Activated CD4-positive, alpha-beta T cell treated with anti-CD3 and anti-CD28 coated beads for 36 hours (primary cell): ENCODE results near the gene VKORC1. TPM values are rescaled to one million over a fixed set of nuclear protein-coding genes. Genes with fewer than 3 reads are reported as not detected.

Experiments
- ATAC-seq: fragments of 200-7000 bp; cut with Tn5 transposase; one replicate; pipeline ENCODE4 v1.10.0; 2021; ENCODE audit warnings: mild to moderate bottlenecking, moderate library complexity
- CTCF ChIA-PET: fragments of 350-600 bp; sonication (Branson Sonifier 250); formaldehyde crosslinking; loops from one replicate; lab custom pipeline; 2021; ENCODE audit warnings: antibody characterized with exemption; lab: Charles Lee
- POLR2A ChIA-PET: fragments of 350-600 bp; sonication (Branson Sonifier 250); formaldehyde crosslinking; loops from one replicate; lab custom pipeline; 2021; ENCODE audit warnings: antibody characterized with exemption, inconsistent platforms; lab: Charles Lee
- DNase-seq: peaks from one replicate; pipeline ENCODE4 v3.0.0-alpha.2; 2020
- H3K27ac Mint-ChIP-seq: one replicate; pipeline ENCODE4 v1.8.0; 2021; ENCODE audit warnings: mixed read lengths
- H3K27me3 Mint-ChIP-seq: one replicate; pipeline ENCODE4 v1.8.0; 2021; ENCODE audit warnings: mixed read lengths
- H3K36me3 Mint-ChIP-seq: one replicate; pipeline ENCODE4 v1.8.0; 2021; ENCODE audit warnings: low read depth, mixed read lengths
- H3K4me1 Mint-ChIP-seq: one replicate; pipeline ENCODE4 v1.8.0; 2021; ENCODE audit warnings: mixed read lengths
- H3K4me3 Mint-ChIP-seq: one replicate; pipeline ENCODE4 v1.8.0; 2021; ENCODE audit warnings: mild to moderate bottlenecking, moderate library complexity, mixed read lengths
- H3K9me3 Mint-ChIP-seq: one replicate; pipeline ENCODE4 v1.8.0; 2021; ENCODE audit warnings: low read depth, mixed read lengths
- intact Hi-C, 2 experiments: fragments of 100-400 bp; cut with DNase I in 1 of 2; cut with micrococcal nuclease in 1 of 2; formaldehyde crosslinking; loops; one replicate each; pipeline versions ENCODE4 v1.14.2 to v1.15.1; 2022 to 2024; cut with DNase I, micrococcal nuclease
- total RNA-seq, 2 experiments: library from RNA; stranded (reverse); gene quantifications; one replicate each; pipeline ENCODE4 v1.2.3, GENCODE V29; 2021

VKORC1 gene
- total RNA-seq, 2 experiments from 2014 or later, result 59.6 to 64.2 TPM

GRCh38 chr16:31074814-31075183 is 19.8 kb downstream of the VKORC1 start:
- ChIA-PET CTCF (interaction anchor here (0.9 to 2.3 kb wide), 7 partner anchors 20 to 794 kb away, joined by 3 to 15 read pairs (median 7); partner anchors contain the start of genes KAT8, STX4 and VKORC1), POLR2A (interaction anchor here (0.6 to 1.8 kb wide), 11 partner anchors 11 to 144 kb away, joined by 3 to 23 read pairs (median 4); partner anchors contain the start of genes FUS, KAT8 and STX4)
- no peaks in the 10 kb centered on the region for H3K27me3 Mint-ChIP-seq
- intact Hi-C loops, result loop anchor here (1.0 to 5.0 kb wide), 19 partner anchors 20 to 627 kb away; partner anchors contain the start of genes ARMC5 (in 2 of the 2), KAT8 (in 2 of the 2), SETD1A (in 2 of the 2) and VKORC1 (in 2 of the 2)
- peak overlapping the region; percentile 98 for H3K27ac Mint-ChIP-seq
- H3K4me3 Mint-ChIP-seq, result peak overlapping the region; percentile 97
- ATAC-seq (no peak), DNase-seq (no peak)
- no peaks in the 10 kb centered on the region for H3K9me3 Mint-ChIP-seq
- H3K36me3 Mint-ChIP-seq, result peaks cover 38% of the 10 kb centered on the region
- H3K4me1 Mint-ChIP-seq, result peaks cover 28% of the 10 kb centered on the region

GRCh38 chr16:31073970-31074813 is 20.4 kb downstream of the VKORC1 start, which contains the start of the genes ZNF646 and ZNF668:
Gene ZNF646 (plus strand): TSS chr16:31074422. CDS start chr16:31076325, 1,903 bp downstream.
Gene ZNF668 (minus strand): TSS chr16:31074240. CDS start chr16:31064459, 9,781 bp downstream.
- DNase-seq (peak; percentile 99), ATAC-seq (peak; percentile 83)
- H3K27me3 Mint-ChIP-seq, result no peaks in the 10 kb centered on the region
- ChIA-PET CTCF (interaction anchor here (0.6 to 2.3 kb wide), 13 partner anchors 11 to 795 kb away, joined by 3 to 15 read pairs (median 3); partner anchors contain the start of genes KAT8, STX4 and VKORC1), POLR2A (interaction anchor here (0.6 to 1.8 kb wide), 14 partner anchors 11 to 326 kb away, joined by 3 to 23 read pairs (median 4); partner anchors contain the start of genes FUS, KAT8, PHKG2 and STX4)
- intact Hi-C loops, result loop anchor here (1.0 to 5.0 kb wide), 26 partner anchors 20 to 801 kb away; partner anchors contain the start of genes ARMC5 (in 2 of the 2), FUS (in 2 of the 2), KAT8 (in 2 of the 2) and SETD1A (in 2 of the 2)
- H3K36me3 Mint-ChIP-seq, result peaks cover 37% of the 10 kb centered on the region
- H3K4me3 Mint-ChIP-seq, result peak within 1 kb of the TSS; percentile 97
- no peaks in the 10 kb centered on the region for H3K9me3 Mint-ChIP-seq
- peaks cover 30% of the 10 kb centered on the region for H3K4me1 Mint-ChIP-seq
- peak within 1 kb of the TSS; percentile 98 for H3K27ac Mint-ChIP-seq

GRCh38 chr16:31073142-31073969 is 21.2 kb downstream of the VKORC1 start:
- ChIA-PET POLR2A (interaction anchor here (0.6 to 1.8 kb wide), 15 partner anchors 12 to 326 kb away, joined by 3 to 23 read pairs (median 4); partner anchors contain the start of genes FUS, KAT8, PHKG2 and STX4), CTCF (interaction anchor here (0.6 to 2.3 kb wide), 12 partner anchors 10 to 796 kb away, joined by 3 to 15 read pairs (median 3); partner anchors contain the start of genes KAT8, STX4 and VKORC1)
- ATAC-seq (peak; percentile 53), DNase-seq (peak; percentile 95)
- H3K27ac Mint-ChIP-seq, result peak overlapping the region; percentile 98
- H3K4me3 Mint-ChIP-seq, result peak overlapping the region; percentile 97
- H3K4me1 Mint-ChIP-seq, result peaks cover 34% of the 10 kb centered on the region
- H3K36me3 Mint-ChIP-seq, result peaks cover 29% of the 10 kb centered on the region
- intact Hi-C loops, result loop anchor here (1.0 to 5.0 kb wide), 9 partner anchors 77 to 801 kb away; partner anchors contain the start of genes FBRS (in 1 of the 2), FUS (in 1 of the 2), PHKG2 (in 1 of the 2) and RUSF1 (in 1 of the 2)
- H3K9me3 Mint-ChIP-seq, result no peaks in the 10 kb centered on the region
- no peaks in the 10 kb centered on the region for H3K27me3 Mint-ChIP-seq

- Mint-ChIP-seq H3K9me3 (no peaks in the 10 kb centered on the region), H3K27me3 (no peaks in the 10 kb centered on the region), H3K4me1 (peaks cover 34% of the 10 kb centered on the region), H3K4me3 (peak overlapping the region; percentile 97), H3K27ac (peak overlapping the region; percentile 90), H3K36me3 (peaks cover 22% of the 10 kb centered on the region)
- ChIA-PET POLR2A (interaction anchor here (0.7 to 1.3 kb wide), 3 partner anchors 44 to 325 kb away, joined by 3 to 11 read pairs (median 4); partner anchors contain the start of gene PHKG2), CTCF (interaction anchor here (1.9 to 2.3 kb wide), 2 partner anchors 22 to 69 kb away, joined by 7 to 15 read pairs; partner anchors contain the start of gene VKORC1)
- peak; percentile 1 for ATAC-seq
- intact Hi-C loops, result loop anchor here (1.0 to 5.0 kb wide), 9 partner anchors 76 to 802 kb away; partner anchors contain the start of genes FBRS (in 1 of the 2), FUS (in 1 of the 2), PHKG2 (in 1 of the 2) and RUSF1 (in 1 of the 2)
- peak; percentile 62 for DNase-seq
Observed at GRCh38 chr16:31072540-31073141, 22.0 kb downstream of the VKORC1 start.

- H3K9me3 Mint-ChIP-seq, result no peaks in the 10 kb centered on the region
- ChIA-PET POLR2A (interaction anchor here (0.6 to 1.7 kb wide), 4 partner anchors 41 to 71 kb away, joined by 3 to 4 read pairs (median 3); partner anchors contain the start of gene KAT8), CTCF (interaction anchor here (0.7 kb wide), 1 partner anchor 14 kb away, joined by 3 read pairs; no protein-coding TSS in a partner anchor)
- intact Hi-C loops, result loop anchor here (2.0 to 5.0 kb wide), 3 partner anchors 75 to 803 kb away; partner anchors contain the start of gene PHKG2 (in 1 of the 2)
- peak overlapping the region; percentile 90 for H3K27ac Mint-ChIP-seq
- peaks cover 16% of the 10 kb centered on the region for H3K36me3 Mint-ChIP-seq
- H3K4me3 Mint-ChIP-seq, result peak overlapping the region; percentile 97
- peaks cover 34% of the 10 kb centered on the region for H3K4me1 Mint-ChIP-seq
- no peak for DNase-seq
- no peaks in the 10 kb centered on the region for H3K27me3 Mint-ChIP-seq
- no peak for ATAC-seq
Observed at GRCh38 chr16:31071861-31072260, 22.7 kb downstream of the VKORC1 start.

GRCh38 chr16:31067342-31067741 is 27.3 kb downstream of the VKORC1 start:
- Mint-ChIP-seq H3K36me3 (peaks cover 15% of the 10 kb centered on the region), H3K4me1 (peaks cover 49% of the 10 kb centered on the region), H3K27ac (no peak overlapping the region), H3K9me3 (no peaks in the 10 kb centered on the region), H3K4me3 (no peak overlapping the region), H3K27me3 (no peaks in the 10 kb centered on the region)
- no peak for DNase-seq
- ChIA-PET CTCF (interaction anchor here (0.7 to 1.0 kb wide), 3 partner anchors 20 to 84 kb away, joined by 3 to 5 read pairs (median 3); no protein-coding TSS in a partner anchor), POLR2A (no interaction called here)
- intact Hi-C loops, result no loop called here
- ATAC-seq, result no peak

GRCh38 chr16:31064882-31065461 is 29.6 kb downstream of the VKORC1 start:
- no peaks in the 10 kb centered on the region for H3K9me3 Mint-ChIP-seq
- no peak overlapping the region for H3K4me3 Mint-ChIP-seq
- intact Hi-C loops, result no loop called here
- H3K27me3 Mint-ChIP-seq, result no peaks in the 10 kb centered on the region
- ChIA-PET POLR2A (no interaction called here), CTCF (interaction anchor here (0.6 to 1.1 kb wide), 3 partner anchors 72 to 106 kb away, joined by 3 read pairs; no protein-coding TSS in a partner anchor)
- peak; percentile 31 for ATAC-seq
- H3K36me3 Mint-ChIP-seq, result peaks cover 15% of the 10 kb centered on the region
- H3K27ac Mint-ChIP-seq, result peak overlapping the region; percentile 63
- DNase-seq, result no peak
- peaks cover 40% of the 10 kb centered on the region for H3K4me1 Mint-ChIP-seq

GRCh38 chr16:31063843-31064611 is 30.6 kb downstream of the VKORC1 start:
- Mint-ChIP-seq H3K27me3 (no peaks in the 10 kb centered on the region), H3K4me3 (no peak overlapping the region), H3K36me3 (peaks cover 18% of the 10 kb centered on the region), H3K27ac (peak overlapping the region; percentile 63), H3K9me3 (no peaks in the 10 kb centered on the region), H3K4me1 (peaks cover 36% of the 10 kb centered on the region)
- ChIA-PET CTCF (interaction anchor here (0.7 to 0.8 kb wide), 2 partner anchors 9 to 164 kb away, joined by 3 to 4 read pairs; no protein-coding TSS in a partner anchor), POLR2A (interaction anchor here (0.6 kb wide), 1 partner anchor 328 kb away, joined by 3 read pairs; no protein-coding TSS in a partner anchor)
- intact Hi-C loops, result no loop called here
- DNase-seq (no peak), ATAC-seq (peak; percentile 30)

- H3K4me3 Mint-ChIP-seq, result no peak overlapping the region
- no peaks in the 10 kb centered on the region for H3K27me3 Mint-ChIP-seq
- ChIA-PET POLR2A (interaction anchor here (0.6 kb wide), 1 partner anchor 328 kb away, joined by 3 read pairs; no protein-coding TSS in a partner anchor), CTCF (interaction anchor here (0.7 to 0.8 kb wide), 2 partner anchors 10 to 165 kb away, joined by 3 to 4 read pairs; no protein-coding TSS in a partner anchor)
- peaks cover 34% of the 10 kb centered on the region for H3K4me1 Mint-ChIP-seq
- intact Hi-C loops, result no loop called here
- peaks cover 18% of the 10 kb centered on the region for H3K36me3 Mint-ChIP-seq
- no peak for ATAC-seq
- no peaks in the 10 kb centered on the region for H3K9me3 Mint-ChIP-seq
- no peak for DNase-seq
- no peak overlapping the region for H3K27ac Mint-ChIP-seq
Observed at GRCh38 chr16:31063495-31063842, 31.1 kb downstream of the VKORC1 start.
